GM12878 (cell line): Measurements from ENCODE around the gene STKLD1. TPM values are rescaled to one million over a fixed set of nuclear protein-coding genes. Genes with fewer than 3 reads are reported as not detected.

Source experiments
- ATF7 ChIP-seq: fragments of 450-650 bp; IDR thresholded peaks from 2 replicates; pipeline ENCODE4 v1.6.1; 2016; ENCODE audit warnings: low read depth, mild to moderate bottlenecking
- BHLHE40 ChIP-seq, 2 experiments: fragments of 450-650 bp in 1 of 2; IDR thresholded peaks; 2 replicates each; pipeline ENCODE4 v1.6.1; 2011 to 2017; ENCODE audit warnings: low read depth in 2 of 2, borderline replicate concordance in 1 of 2, improper control_type of control experiment in 1 of 2, low read length in 1 of 2, mild to moderate bottlenecking in 1 of 2
- CREB1 ChIP-seq: IDR thresholded peaks from 2 replicates; pipeline ENCODE4 v1.6.1; 2012; ENCODE audit warnings: low read depth, mild to moderate bottlenecking, inconsistent platforms
- DPF2 ChIP-seq: fragments of 450-650 bp; IDR thresholded peaks from 2 replicates; pipeline ENCODE4 v1.6.1; 2017; ENCODE audit warnings: mild to moderate bottlenecking
- IRF4 ChIP-seq: IDR thresholded peaks from 2 replicates; pipeline ENCODE4 v1.6.1; 2011; ENCODE audit warnings: low read depth, low read length
- KAT2A ChIP-seq: conservative IDR thresholded peaks from 2 replicates; pipeline ENCODE4 v1.6.1; 2011; ENCODE audit warnings: low read depth, low read length; ENCODE audit not compliant: control insufficient read depth
- NBN ChIP-seq: fragments of 450-650 bp; IDR thresholded peaks from 2 replicates; pipeline ENCODE4 v1.6.1; 2016
- NFXL1 ChIP-seq: fragments of 450-650 bp; IDR thresholded peaks from 2 replicates; pipeline ENCODE4 v1.6.1; 2017; ENCODE audit warnings: antibody characterized with exemption, mild to moderate bottlenecking, borderline replicate concordance
- RAD21 ChIP-seq: IDR thresholded peaks from 2 replicates; pipeline ENCODE4 v1.6.1; 2011; ENCODE audit warnings: mild to moderate bottlenecking, low read depth, low read length, moderate library complexity; ENCODE audit not compliant: insufficient read depth
- RUNX3 ChIP-seq: IDR thresholded peaks from 2 replicates; pipeline ENCODE4 v1.6.1; 2012; ENCODE audit warnings: low read length, inconsistent platforms
- SKIL ChIP-seq: fragments of 450-650 bp; IDR thresholded peaks from 2 replicates; pipeline ENCODE4 v1.6.1; 2017; ENCODE audit warnings: mild to moderate bottlenecking, low read depth, inconsistent platforms; ENCODE audit not compliant: poor library complexity, severe bottlenecking
- polyA plus RNA-seq, 11 experiments: library from polyadenylated mRNA; depleted of rRNA in 4 of 11; unstranded in 6 of 11; stranded (reverse) in 5 of 11; fragments of >200 nt; fragmentation: Nextera tagmentation in 4 of 11; fragmentation: Illumina TruSeq in 1 of 11; extraction: Ambion mirVana in 4 of 11; extraction: Trizol in 1 of 11; gene quantifications; 1 replicate in 1 of 11; 2 replicates in 10 of 11; pipeline versions ENCODE4 v1.2.1 to v1.2.3, GENCODE V29; 2011 to 2016; ENCODE audit warnings: inconsistent platforms in 2 of 11, missing spikeins in 2 of 11, low read depth in 1 of 11
- total RNA-seq, 4 experiments: library from RNA; depleted of rRNA in 3 of 4; stranded (reverse); fragments of >200 nt in 3 of 4; fragmentation: Illumina TruSeq in 1 of 4; extraction: Trizol in 1 of 4; gene quantifications; 2 replicates each; pipeline versions ENCODE4 v1.2.1 to v1.2.3, GENCODE V29; 2013 to 2021
- TF ChIP-seq, protein P1 (sequence below): fragments of 150-350 bp; IDR thresholded peaks from 2 replicates; pipeline ENCODE4 v1.6.1; 2014; ENCODE audit warnings: mild to moderate bottlenecking, low read depth, low read length
- TF ChIP-seq, protein P2 (sequence below): fragments of 150-350 bp; IDR thresholded peaks from 2 replicates; pipeline ENCODE4 v1.6.1; 2016; ENCODE audit warnings: low read depth, low read length

STKLD1 gene
- total and polyA plus RNA-seq, 10 of the 15 experiments (the other 5 are each of a cell fraction or from before 2014, with no cell fraction given), result 0.07 to 0.40 (median 0.29) TPM; not detected in 4

- TF ChIP-seq, protein P1, sequence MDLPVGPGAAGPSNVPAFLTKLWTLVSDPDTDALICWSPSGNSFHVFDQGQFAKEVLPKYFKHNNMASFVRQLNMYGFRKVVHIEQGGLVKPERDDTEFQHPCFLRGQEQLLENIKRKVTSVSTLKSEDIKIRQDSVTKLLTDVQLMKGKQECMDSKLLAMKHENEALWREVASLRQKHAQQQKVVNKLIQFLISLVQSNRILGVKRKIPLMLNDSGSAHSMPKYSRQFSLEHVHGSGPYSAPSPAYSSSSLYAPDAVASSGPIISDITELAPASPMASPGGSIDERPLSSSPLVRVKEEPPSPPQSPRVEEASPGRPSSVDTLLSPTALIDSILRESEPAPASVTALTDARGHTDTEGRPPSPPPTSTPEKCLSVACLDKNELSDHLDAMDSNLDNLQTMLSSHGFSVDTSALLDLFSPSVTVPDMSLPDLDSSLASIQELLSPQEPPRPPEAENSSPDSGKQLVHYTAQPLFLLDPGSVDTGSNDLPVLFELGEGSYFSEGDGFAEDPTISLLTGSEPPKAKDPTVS, result 0 out of 2 replicates have a peak, but pooled peaks have one; percentile 25
- TF ChIP-seq CREB1, result peak; percentile 88
- TF ChIP-seq NBN, result 0 out of 2 replicates have a peak, but pooled peaks have one; percentile 35
- TF ChIP-seq DPF2, result 0 out of 2 replicates have a peak, but pooled peaks have one; percentile 16
- 0 out of 2 replicates have a peak, but pooled peaks have one; percentile 44 for TF ChIP-seq IRF4
- no peak for TF ChIP-seq NFXL1
- TF ChIP-seq, protein P2, sequence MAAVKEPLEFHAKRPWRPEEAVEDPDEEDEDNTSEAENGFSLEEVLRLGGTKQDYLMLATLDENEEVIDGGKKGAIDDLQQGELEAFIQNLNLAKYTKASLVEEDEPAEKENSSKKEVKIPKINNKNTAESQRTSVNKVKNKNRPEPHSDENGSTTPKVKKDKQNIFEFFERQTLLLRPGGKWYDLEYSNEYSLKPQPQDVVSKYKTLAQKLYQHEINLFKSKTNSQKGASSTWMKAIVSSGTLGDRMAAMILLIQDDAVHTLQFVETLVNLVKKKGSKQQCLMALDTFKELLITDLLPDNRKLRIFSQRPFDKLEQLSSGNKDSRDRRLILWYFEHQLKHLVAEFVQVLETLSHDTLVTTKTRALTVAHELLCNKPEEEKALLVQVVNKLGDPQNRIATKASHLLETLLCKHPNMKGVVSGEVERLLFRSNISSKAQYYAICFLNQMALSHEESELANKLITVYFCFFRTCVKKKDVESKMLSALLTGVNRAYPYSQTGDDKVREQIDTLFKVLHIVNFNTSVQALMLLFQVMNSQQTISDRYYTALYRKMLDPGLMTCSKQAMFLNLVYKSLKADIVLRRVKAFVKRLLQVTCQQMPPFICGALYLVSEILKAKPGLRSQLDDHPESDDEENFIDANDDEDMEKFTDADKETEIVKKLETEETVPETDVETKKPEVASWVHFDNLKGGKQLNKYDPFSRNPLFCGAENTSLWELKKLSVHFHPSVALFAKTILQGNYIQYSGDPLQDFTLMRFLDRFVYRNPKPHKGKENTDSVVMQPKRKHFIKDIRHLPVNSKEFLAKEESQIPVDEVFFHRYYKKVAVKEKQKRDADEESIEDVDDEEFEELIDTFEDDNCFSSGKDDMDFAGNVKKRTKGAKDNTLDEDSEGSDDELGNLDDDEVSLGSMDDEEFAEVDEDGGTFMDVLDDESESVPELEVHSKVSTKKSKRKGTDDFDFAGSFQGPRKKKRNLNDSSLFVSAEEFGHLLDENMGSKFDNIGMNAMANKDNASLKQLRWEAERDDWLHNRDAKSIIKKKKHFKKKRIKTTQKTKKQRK, result no peak
- TF ChIP-seq SKIL, result no peak
- TF ChIP-seq ATF7, result peak; percentile 76
- TF ChIP-seq RAD21, result peak; percentile 58
- peak in 1 of 2 experiments; percentile 40; a peak in 1 of 4 replicates for TF ChIP-seq BHLHE40 (IDR thresholded peaks at IDR 0.05; ENCODE audit: borderline replicate concordance in 1 of 2, low read depth in 2 of 2, low read length in 1 of 2)
- no peak for TF ChIP-seq KAT2A
- peak; percentile 53 for TF ChIP-seq RUNX3
These were observed 30.5 kb downstream of the STKLD1 start (continued) for GRCh38 chr9:133406480-133407307.
